Kidney (tissue), 14 donors: ENCODE measurements around the gene ISG20L2. TPM values are rescaled to one million over a fixed set of nuclear protein-coding genes. Genes with fewer than 3 reads are reported as not detected.

ENCODE experiments used
- DNase-seq, 5 donors: peaks; one replicate each; pipeline ENCODE4 v3.0.0-alpha.2; 2013 to 2020
- FAIRE-seq: peaks from 2 replicates; lab custom pipeline; 2012; peaks lifted over from hg19 to GRCh38; lab: Jason Lieb, UNC
- H3K27ac ChIP-seq, 2 donors: one replicate each; pipeline ENCODE4 v1.7.0; 2013; ENCODE audit warnings: low read depth in 2 of 2, low read length in 2 of 2, inconsistent platforms in 1 of 2
- H3K27me3 ChIP-seq: one replicate; pipeline ENCODE4 v1.7.1; 2013; ENCODE audit warnings: low read length, inconsistent platforms; ENCODE audit not compliant: control insufficient read depth, insufficient read depth
- H3K36me3 ChIP-seq, 3 donors: one replicate each; pipeline versions ENCODE4 v1.7.0 to v1.7.1; 2013; ENCODE audit warnings: low read length in 3 of 3, control low read depth in 1 of 3, inconsistent platforms in 1 of 3; ENCODE audit not compliant: insufficient read depth in 3 of 3, control insufficient read depth in 2 of 3
- H3K4me1 ChIP-seq, 3 donors: one replicate each; pipeline versions ENCODE4 v1.7.0 to v1.7.1; 2013; ENCODE audit warnings: low read length in 3 of 3, inconsistent platforms in 1 of 3, low read depth in 1 of 3; ENCODE audit not compliant: control insufficient read depth in 2 of 3, insufficient read depth in 2 of 3
- H3K4me3 ChIP-seq, 3 donors: one replicate each; pipeline versions ENCODE4 v1.7.0 to v1.8.1; 2013; ENCODE audit warnings: low read length in 3 of 3, control low read depth in 1 of 3, inconsistent platforms in 1 of 3
- H3K9ac ChIP-seq, 3 donors: one replicate each; pipeline versions ENCODE4 v1.7.0 to v1.7.1; 2013; ENCODE audit warnings: low read length in 3 of 3, control low read depth in 1 of 3, inconsistent platforms in 1 of 3
- H3K9me3 ChIP-seq, 3 donors: one replicate each; pipeline versions ENCODE4 v1.7.0 to v1.7.1; 2013; ENCODE audit warnings: low read length in 3 of 3, control low read depth in 1 of 3, inconsistent platforms in 1 of 3; ENCODE audit not compliant: control insufficient read depth in 2 of 3, insufficient read depth in 1 of 3
- intact Hi-C: fragments of 100-400 bp; cut with DNase I; formaldehyde crosslinking; loops from one replicate; pipeline ENCODE4 v1.11.1; 2022
- polyA plus RNA-seq: library from polyadenylated mRNA; stranded (reverse); fragments of 350-450 nt; fragmentation: Illumina TruSeq; extraction: RNeasy Lipid Tissue Mini Kit (QIAGEN cat#74804); gene quantifications from one replicate; pipeline ENCODE4 v1.2.3, GENCODE V29; 2014; ENCODE audit warnings: low read depth, low replicate concordance; ENCODE audit not compliant: insufficient read depth
- total RNA-seq: library from RNA; stranded (reverse); fragmentation: NEBNext Ultra II Directional; extraction: Animal tissue kit (Norgen Biotek cat#: 25700); gene quantifications from one replicate; pipeline ENCODE4 v1.2.1, GENCODE V29; 2021
- TF ChIP-seq, protein P1 (sequence below): IDR thresholded peaks from 3 replicates; pipeline ENCODE4 v1.5.1; 2012; ENCODE audit warnings: mild to moderate bottlenecking, moderate library complexity, borderline replicate concordance; ENCODE audit not compliant: insufficient read depth; ENCODE audit errors: extremely low read depth
- donor health status: control.
- donor health status: control.
- donor health status: control.
- donor health status: control.
- donor health status: control.
- donor health status: DM: yes; HTN: yes; CAD: no.
- donor health status: Normal renal cell carcinoma (clear cell type).

ISG20L2 gene
- total and polyA plus RNA-seq, 2 donors from 2014 or later = 13.3 to 23.3 TPM

DNA sequence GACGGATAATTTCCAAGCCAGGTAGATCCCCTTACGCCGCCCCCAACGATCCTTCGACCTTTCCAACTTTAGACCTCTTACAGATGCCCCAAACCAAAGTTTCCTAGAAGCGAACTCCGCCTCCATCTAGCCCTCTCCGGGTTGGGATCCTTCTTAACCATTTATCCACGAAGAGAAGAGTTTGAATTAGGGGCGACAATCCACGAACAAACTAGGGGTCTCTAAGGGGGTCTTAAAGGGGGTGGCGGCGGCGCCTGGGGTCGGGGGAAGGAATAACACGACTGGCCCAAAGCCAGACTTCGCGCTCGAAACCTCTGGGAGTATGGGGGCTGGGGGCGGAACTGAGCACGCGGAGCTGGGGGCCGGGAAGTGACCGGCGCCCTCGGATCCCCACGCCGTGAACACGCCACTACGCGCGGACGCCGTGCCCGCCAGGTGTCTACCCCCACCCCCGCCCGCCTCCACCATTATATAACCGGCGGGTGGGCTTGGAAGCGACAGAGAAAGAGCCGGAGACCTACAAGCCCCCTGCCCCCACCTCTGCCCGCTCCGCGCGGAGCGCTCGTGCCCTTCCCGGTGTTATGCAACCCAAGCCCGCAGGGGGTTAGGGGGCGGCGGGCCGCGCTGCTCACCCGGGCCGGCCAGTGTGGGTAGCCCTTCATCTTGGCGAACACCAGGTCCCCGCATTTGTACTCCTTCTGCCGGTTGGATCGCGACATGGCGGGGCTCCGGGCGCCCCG, 22.3 kb upstream of the ISG20L2 start:
- Histone ChIP-seq H3K27me3 (no peaks in the 10 kb centered on the region), H3K36me3 (no peaks in the 10 kb centered on the region), H3K4me1 (peaks cover 5 to 40% (median 37%) of the 10 kb centered on the region in 3 donors), H3K4me3 (peak overlapping the region; percentile 84 to 97 (median 91)), H3K9ac (peak overlapping the region; percentile 44 to 99 (median 81)), H3K9me3 (no peaks in the 10 kb centered on the region), H3K27ac (peak overlapping the region; percentile 92 to 93)
- TF ChIP-seq, protein P1, sequence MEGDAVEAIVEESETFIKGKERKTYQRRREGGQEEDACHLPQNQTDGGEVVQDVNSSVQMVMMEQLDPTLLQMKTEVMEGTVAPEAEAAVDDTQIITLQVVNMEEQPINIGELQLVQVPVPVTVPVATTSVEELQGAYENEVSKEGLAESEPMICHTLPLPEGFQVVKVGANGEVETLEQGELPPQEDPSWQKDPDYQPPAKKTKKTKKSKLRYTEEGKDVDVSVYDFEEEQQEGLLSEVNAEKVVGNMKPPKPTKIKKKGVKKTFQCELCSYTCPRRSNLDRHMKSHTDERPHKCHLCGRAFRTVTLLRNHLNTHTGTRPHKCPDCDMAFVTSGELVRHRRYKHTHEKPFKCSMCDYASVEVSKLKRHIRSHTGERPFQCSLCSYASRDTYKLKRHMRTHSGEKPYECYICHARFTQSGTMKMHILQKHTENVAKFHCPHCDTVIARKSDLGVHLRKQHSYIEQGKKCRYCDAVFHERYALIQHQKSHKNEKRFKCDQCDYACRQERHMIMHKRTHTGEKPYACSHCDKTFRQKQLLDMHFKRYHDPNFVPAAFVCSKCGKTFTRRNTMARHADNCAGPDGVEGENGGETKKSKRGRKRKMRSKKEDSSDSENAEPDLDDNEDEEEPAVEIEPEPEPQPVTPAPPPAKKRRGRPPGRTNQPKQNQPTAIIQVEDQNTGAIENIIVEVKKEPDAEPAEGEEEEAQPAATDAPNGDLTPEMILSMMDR = no peak
- peak in 4 of 5 donors; percentile 58 to 91 (median 77) for DNase-seq
- intact Hi-C loops = no loop called here
- no peak for FAIRE-seq

DNA sequence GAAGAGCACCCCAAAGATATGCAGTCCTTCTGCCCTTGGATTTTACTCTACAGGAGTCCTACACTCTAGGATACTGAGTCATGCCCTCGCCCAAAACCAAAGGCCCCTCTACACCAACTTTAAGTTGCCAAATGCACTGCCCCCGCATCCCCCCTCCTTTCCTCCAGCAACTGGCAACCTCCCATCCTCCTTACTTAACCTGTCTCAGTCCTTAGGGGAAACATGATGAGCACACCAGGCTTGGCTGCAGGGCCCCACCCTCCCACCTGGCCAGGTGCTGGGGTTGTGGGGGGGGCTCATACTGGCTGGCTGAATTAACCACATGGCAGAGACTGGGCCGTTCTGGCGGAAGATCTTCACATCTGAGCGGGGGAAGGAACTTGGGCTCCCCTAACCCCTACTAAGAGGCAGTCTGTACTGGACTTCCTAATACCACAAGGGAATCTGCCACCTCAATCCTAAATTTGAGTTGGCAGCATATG, 21.7 kb upstream of the ISG20L2 start:
- H3K4me3 ChIP-seq = peak overlapping the region; percentile 84 to 97 (median 91)
- no peak for FAIRE-seq
- no peaks in the 10 kb centered on the region for H3K9me3 ChIP-seq
- TF ChIP-seq, protein P1 = no peak
- no peaks in the 10 kb centered on the region for H3K27me3 ChIP-seq
- peak in 2 of 5 donors; percentile 51 to 86 for DNase-seq
- peak overlapping the region; percentile 44 to 99 (median 81) for H3K9ac ChIP-seq
- intact Hi-C loops = no loop called here
- H3K4me1 ChIP-seq = peaks cover 5 to 45% (median 40%) of the 10 kb centered on the region in 3 donors
- no peaks in the 10 kb centered on the region for H3K36me3 ChIP-seq
- peak overlapping the region; percentile 92 to 93 for H3K27ac ChIP-seq

DNA sequence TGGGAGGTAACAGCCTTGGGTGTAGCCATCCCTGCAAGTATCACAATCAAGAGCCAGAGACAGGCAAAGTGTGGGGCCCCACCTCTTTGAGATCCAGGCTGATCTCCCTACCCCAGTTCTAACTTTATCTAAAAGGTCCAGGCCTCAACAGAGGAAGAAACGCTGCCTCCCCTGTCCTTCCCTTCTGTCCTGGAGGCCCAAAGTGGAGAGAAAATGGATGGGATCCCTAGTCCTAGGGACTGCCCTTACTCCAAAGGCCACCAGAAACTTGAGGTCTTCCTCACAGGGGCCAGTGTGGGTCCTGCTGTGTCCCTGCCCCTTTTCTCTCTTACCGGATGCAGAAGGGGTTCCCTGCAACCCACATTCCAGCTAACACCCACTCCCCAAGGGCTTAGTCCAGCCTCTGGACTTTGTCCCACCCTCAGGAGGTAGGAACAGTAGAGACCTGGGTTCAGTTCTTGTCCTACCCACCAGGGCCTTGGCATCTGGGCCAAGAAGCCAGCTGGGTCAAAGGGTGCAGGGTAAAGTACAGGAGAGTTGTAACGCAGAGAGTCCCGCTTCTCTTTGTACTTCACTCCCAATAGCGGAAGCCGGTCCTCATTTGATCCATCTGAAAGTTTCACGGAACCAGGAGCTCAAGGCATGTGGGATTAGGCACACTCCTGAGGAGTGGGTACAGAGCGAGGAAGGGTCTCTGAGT, 21.0 kb upstream of the ISG20L2 start:
- intact Hi-C loops = no loop called here
- no peaks in the 10 kb centered on the region for H3K36me3 ChIP-seq
- no peaks in the 10 kb centered on the region for H3K9me3 ChIP-seq
- no peaks in the 10 kb centered on the region for H3K27me3 ChIP-seq
- DNase-seq (no peak), FAIRE-seq (no peak)
- peaks cover 5 to 45% (median 40%) of the 10 kb centered on the region in 3 donors for H3K4me1 ChIP-seq
- H3K27ac ChIP-seq = peak overlapping the region; percentile 92 to 93
- peak overlapping the region; percentile 84 to 97 (median 91) for H3K4me3 ChIP-seq
- TF ChIP-seq, protein P1 = no peak
- peak overlapping the region; percentile 44 to 99 (median 81) for H3K9ac ChIP-seq
